Sigmoid colon (tissue), 7 donors: ENCODE data around the gene LIPT1. TPM values are rescaled to one million over a fixed set of nuclear protein-coding genes. Genes with fewer than 3 reads are reported as not detected.

ENCODE experiments used
- DNase-seq: peaks from one replicate; pipeline ENCODE4 v3.0.0-alpha.2; 2019
- H3K27ac ChIP-seq, 4 donors: fragments of 200-600 bp; sonication (generic); one replicate each; pipeline ENCODE4 v1.5.1; 2016 to 2019; ENCODE audit warnings: mild to moderate bottlenecking in 1 of 4
- H3K27me3 ChIP-seq, 3 donors: fragments of 200-600 bp; sonication (generic); one replicate each; pipeline ENCODE4 v1.5.1; 2019; ENCODE audit warnings: mild to moderate bottlenecking in 1 of 3
- H3K36me3 ChIP-seq, 4 donors: fragments of 200-600 bp; sonication (generic); one replicate each; pipeline ENCODE4 v1.5.1; 2016 to 2019
- H3K4me1 ChIP-seq, 4 donors: fragments of 200-600 bp; sonication (generic); one replicate each; pipeline ENCODE4 v1.5.1; 2017 to 2019
- H3K4me3 ChIP-seq, 4 donors: fragments of 200-600 bp; sonication (generic); one replicate each; pipeline ENCODE4 v1.5.1; 2017 to 2019; ENCODE audit warnings: mild to moderate bottlenecking in 2 of 4, moderate library complexity in 1 of 4
- H3K9me3 ChIP-seq, 4 donors: fragments of 200-600 bp in 3 of 4; sonication (generic) in 3 of 4; one replicate each; pipeline versions ENCODE4 v1.5.1 to v1.6.1; 2013 to 2019
- EP300 ChIP-seq, 4 donors: sonication (generic); formaldehyde crosslinking; IDR thresholded peaks; one replicate each; pipeline ENCODE4 v1.6.1; 2017; ENCODE audit warnings: antibody characterized with exemption in 4 of 4
- POLR2A ChIP-seq, 2 donors: fragments of 450-650 bp; IDR thresholded peaks; one replicate each; pipeline ENCODE4 v1.6.1; 2016; ENCODE audit warnings: antibody characterized with exemption in 2 of 2, mild to moderate bottlenecking in 2 of 2, moderate library complexity in 2 of 2
- POLR2AphosphoS5 ChIP-seq, 4 donors: sonication (generic); formaldehyde crosslinking; IDR thresholded peaks; one replicate each; pipeline ENCODE4 v1.6.1; 2017; ENCODE audit warnings: antibody characterized with exemption in 4 of 4
- WGBS, 2 donors: extraction: QIAGEN DNeasy Blood & Tissue Kit; methylation state at CpG; one replicate each; pipeline ENCODE4 v1.1.7; 2013; 5-methylcytosine and 5-hydroxymethylcytosine counted together
- intact Hi-C: fragments of 100-400 bp; cut with DNase I; formaldehyde crosslinking; loops from one replicate; pipeline ENCODE4 v1.15.1; 2023
- polyA plus RNA-seq, 3 donors: library from polyadenylated mRNA; stranded (reverse); fragments of 200-250 nt; gene quantifications; one replicate each; pipeline ENCODE4 v1.2.3, GENCODE V29; 2013
- total RNA-seq, 4 donors: library from RNA; depleted of rRNA; stranded (reverse); fragments of >200 nt; gene quantifications; one replicate each; pipeline ENCODE4 v1.1.0, GENCODE V29; 2016
- TF ChIP-seq, protein P1 (sequence below), 4 experiments: fragments of 450-650 bp in 3 of 4; fragments of 200-600 bp in 1 of 4; IDR thresholded peaks; one replicate each; pipeline ENCODE4 v1.5.1; 2016 to 2019; ENCODE audit warnings: antibody characterized with exemption in 4 of 4, mild to moderate bottlenecking in 3 of 4, moderate library complexity in 2 of 4
- donor health status: healthy with polysubstance abuse.
- donor health status: Bipolar disorder and iron deficiency.
- donor health status: healthy.

Gene LIPT1
- total and polyA plus RNA-seq, 7 donors, result 3.9 to 9.5 (median 5.7) TPM

DNA sequence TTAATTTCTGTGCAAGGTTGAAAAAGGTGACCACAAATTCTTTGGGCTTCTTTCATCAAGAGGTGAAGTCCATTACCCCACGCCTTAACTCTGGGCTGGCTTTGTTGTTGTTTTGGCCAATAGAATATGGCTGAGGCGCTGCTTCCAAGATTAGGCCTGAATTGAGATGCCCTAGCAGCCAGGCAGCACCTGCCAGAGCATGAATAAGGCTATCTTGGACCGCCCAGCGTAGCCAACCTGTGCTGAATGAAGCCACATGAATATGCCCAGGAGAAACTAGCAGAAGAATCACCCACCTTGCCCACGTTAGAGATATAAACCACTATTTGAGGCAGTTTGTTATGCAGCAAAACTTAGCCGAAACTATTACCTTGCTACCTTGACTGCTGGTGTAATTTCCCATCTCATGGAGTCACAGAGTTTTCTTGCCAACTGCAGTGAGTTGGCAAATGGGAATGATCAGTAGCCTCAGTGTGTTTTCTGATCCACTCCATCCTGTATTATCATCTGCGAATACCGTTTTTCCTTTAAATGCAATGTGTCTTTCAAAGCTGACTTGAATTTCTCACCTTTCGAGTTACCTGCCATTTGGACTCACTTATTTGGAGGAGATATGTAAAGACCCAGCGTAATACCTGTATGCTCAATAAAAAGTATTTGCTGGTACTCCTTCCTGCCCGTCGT, 704 bp upstream of the LIPT1 start:
- TF ChIP-seq POLR2AphosphoS5 (IDR thresholded peaks at IDR 0.05), result no peak
- no peak for TF ChIP-seq POLR2A (IDR thresholded peaks at IDR 0.05)
- no peak for TF ChIP-seq EP300 (IDR thresholded peaks at IDR 0.05)
- TF ChIP-seq, protein P1, sequence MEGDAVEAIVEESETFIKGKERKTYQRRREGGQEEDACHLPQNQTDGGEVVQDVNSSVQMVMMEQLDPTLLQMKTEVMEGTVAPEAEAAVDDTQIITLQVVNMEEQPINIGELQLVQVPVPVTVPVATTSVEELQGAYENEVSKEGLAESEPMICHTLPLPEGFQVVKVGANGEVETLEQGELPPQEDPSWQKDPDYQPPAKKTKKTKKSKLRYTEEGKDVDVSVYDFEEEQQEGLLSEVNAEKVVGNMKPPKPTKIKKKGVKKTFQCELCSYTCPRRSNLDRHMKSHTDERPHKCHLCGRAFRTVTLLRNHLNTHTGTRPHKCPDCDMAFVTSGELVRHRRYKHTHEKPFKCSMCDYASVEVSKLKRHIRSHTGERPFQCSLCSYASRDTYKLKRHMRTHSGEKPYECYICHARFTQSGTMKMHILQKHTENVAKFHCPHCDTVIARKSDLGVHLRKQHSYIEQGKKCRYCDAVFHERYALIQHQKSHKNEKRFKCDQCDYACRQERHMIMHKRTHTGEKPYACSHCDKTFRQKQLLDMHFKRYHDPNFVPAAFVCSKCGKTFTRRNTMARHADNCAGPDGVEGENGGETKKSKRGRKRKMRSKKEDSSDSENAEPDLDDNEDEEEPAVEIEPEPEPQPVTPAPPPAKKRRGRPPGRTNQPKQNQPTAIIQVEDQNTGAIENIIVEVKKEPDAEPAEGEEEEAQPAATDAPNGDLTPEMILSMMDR (IDR thresholded peaks at IDR 0.05), result no peak
- H3K27ac ChIP-seq, result peak overlapping the region; percentile 83 to 91 (median 84)
- no peaks in the 10 kb centered on the region for H3K9me3 ChIP-seq
- no peaks in the 10 kb centered on the region for H3K27me3 ChIP-seq
- peaks cover 0 to 15% (median 5%) of the 10 kb centered on the region in 4 donors for H3K36me3 ChIP-seq
- DNase-seq, result no peak
- H3K4me1 ChIP-seq, result peaks cover 0 to 19% (median 18%) of the 10 kb centered on the region in 4 donors
- H3K4me3 ChIP-seq, result peak overlapping the region; percentile 61 to 85 (median 66)
- intact Hi-C loops, result loop anchor here (1.0 to 10.0 kb wide), 4 partner anchors 13 to 341 kb away; partner anchors contain the start of genes C2orf15, EIF5B, MITD1 and MRPL30
- WGBS, 2 donors, result 34 to 48% methylated on average over 12 of the region's 12 CpGs

DNA sequence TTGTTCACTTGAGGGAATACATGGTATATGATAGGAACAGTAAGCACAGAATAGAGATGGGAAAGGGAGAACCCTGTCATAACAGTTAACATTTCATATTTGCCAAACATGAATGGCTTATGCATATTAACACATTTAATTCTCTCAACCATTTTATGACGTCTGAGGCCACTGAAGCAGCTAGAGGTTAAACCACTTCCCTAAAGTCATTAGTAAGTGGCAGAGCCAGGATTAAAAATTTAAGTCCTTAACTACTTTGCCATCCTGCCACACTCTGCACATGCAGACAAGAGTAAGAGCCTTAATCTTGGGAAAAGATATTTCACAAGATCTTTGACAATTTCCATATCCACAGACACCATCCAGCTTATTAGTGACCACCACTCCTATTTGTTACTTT, 2.1 kb downstream of the LIPT1 start:
- Histone ChIP-seq H3K36me3 (peaks cover 0 to 28% (median 6%) of the 10 kb centered on the region in 4 donors), H3K27me3 (no peaks in the 10 kb centered on the region), H3K4me3 (no peak overlapping the region), H3K9me3 (no peaks in the 10 kb centered on the region), H3K27ac (no peak overlapping the region), H3K4me1 (peaks cover 0 to 19% (median 18%) of the 10 kb centered on the region in 4 donors)
- intact Hi-C loops, result loop anchor here (10.0 kb wide), 1 partner anchor 338 kb away; the partner anchor contains the start of gene REV1
- no peak for DNase-seq
- TF ChIP-seq POLR2AphosphoS5 (IDR thresholded peaks at IDR 0.05) (no peak), EP300 (IDR thresholded peaks at IDR 0.05) (no peak), POLR2A (IDR thresholded peaks at IDR 0.05) (no peak)
- TF ChIP-seq, protein P1 (IDR thresholded peaks at IDR 0.05), result no peak
- WGBS, 2 donors, result 64 to 81% methylated on average over 1 of the region's 1 CpG

DNA sequence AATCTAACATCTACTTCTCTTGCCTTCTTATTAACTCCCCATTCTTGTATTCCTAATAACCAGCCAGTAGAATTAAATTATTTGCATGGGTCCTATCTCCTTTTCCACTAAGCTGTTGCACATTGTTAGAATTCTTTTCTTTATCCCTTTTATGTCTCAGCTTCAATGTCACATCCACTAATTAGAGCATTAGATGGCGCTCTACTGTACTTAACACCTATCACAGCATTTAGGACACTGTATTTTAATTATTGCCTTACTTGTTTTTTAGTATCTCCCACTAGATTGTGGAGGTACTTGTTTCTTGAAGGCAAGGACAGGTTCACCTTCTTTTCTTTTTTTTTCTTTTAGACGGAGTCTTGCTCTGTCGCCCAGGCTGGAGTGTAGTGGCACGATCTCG, 3.8 kb downstream of the LIPT1 start:
- 91% methylated on average over 5 of the region's 5 CpGs for WGBS, 2 donors
- TF ChIP-seq EP300 (IDR thresholded peaks at IDR 0.05) (no peak), POLR2AphosphoS5 (IDR thresholded peaks at IDR 0.05) (no peak), POLR2A (IDR thresholded peaks at IDR 0.05) (no peak)
- TF ChIP-seq, protein P1 (IDR thresholded peaks at IDR 0.05), result no peak
- intact Hi-C loops, result loop anchor here (10.0 kb wide), 1 partner anchor 336 kb away; the partner anchor contains the start of gene REV1

DNA sequence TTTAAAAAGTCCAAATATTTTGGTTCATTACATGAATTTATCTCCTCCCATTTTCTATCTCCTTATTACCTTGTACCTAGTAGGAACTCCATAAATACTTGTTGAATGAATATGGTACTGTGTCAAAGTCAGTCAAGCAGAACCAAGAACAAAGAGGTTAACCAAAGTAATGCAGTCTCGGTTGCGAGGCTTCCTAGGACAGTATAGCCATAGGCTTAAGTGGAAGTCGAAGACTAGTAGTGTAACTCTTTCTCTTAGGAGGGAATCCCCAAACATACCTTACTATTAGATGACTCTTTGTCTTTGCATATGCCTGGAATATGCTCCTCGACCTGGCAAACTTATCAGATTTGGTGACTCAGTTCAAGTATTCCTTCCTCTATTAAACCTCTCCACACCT, 4.8 kb downstream of the LIPT1 start:
- 88 to 91% methylated on average over 4 of the region's 4 CpGs for WGBS, 2 donors
- Histone ChIP-seq H3K4me1 (peaks cover 0 to 10% (median 9%) of the 10 kb centered on the region in 4 donors), H3K9me3 (no peaks in the 10 kb centered on the region), H3K4me3 (no peak overlapping the region), H3K27ac (no peak overlapping the region), H3K27me3 (no peaks in the 10 kb centered on the region), H3K36me3 (peaks cover 0 to 44% (median 8%) of the 10 kb centered on the region in 4 donors)
- TF ChIP-seq, protein P1 (IDR thresholded peaks at IDR 0.05), result no peak
- TF ChIP-seq EP300 (IDR thresholded peaks at IDR 0.05) (no peak), POLR2A (IDR thresholded peaks at IDR 0.05) (no peak), POLR2AphosphoS5 (IDR thresholded peaks at IDR 0.05) (no peak)
- intact Hi-C loops, result loop anchor here (10.0 kb wide), 1 partner anchor 335 kb away; the partner anchor contains the start of gene REV1
- DNase-seq, result no peak

More for the DNA sequence above, 3.8 kb downstream of the LIPT1 start:
- Histone ChIP-seq H3K4me1 (peaks cover 0 to 19% (median 16%) of the 10 kb centered on the region in 4 donors), H3K36me3 (peaks cover 0 to 40% (median 8%) of the 10 kb centered on the region in 4 donors), H3K27ac (no peak overlapping the region), H3K9me3 (no peaks in the 10 kb centered on the region), H3K27me3 (no peaks in the 10 kb centered on the region), H3K4me3 (no peak overlapping the region)
- no peak for DNase-seq
